HepG2 (cell line): Measurements from ENCODE around the gene SAMD14. TPM values are rescaled to one million over a fixed set of nuclear protein-coding genes. Genes with fewer than 3 reads are reported as not detected.

ENCODE experiments used
- ARNTL ChIP-seq: sonication (generic); formaldehyde crosslinking; IDR thresholded peaks from 2 replicates; pipeline ENCODE4 v1.4.0; 2020; ENCODE audit warnings: mild to moderate bottlenecking, missing genetic modification reagents
- CBFB ChIP-seq: sonication (generic); formaldehyde crosslinking; IDR thresholded peaks from 2 replicates; pipeline ENCODE4 v1.4.0; 2020; ENCODE audit warnings: missing genetic modification reagents
- EZH2 ChIP-seq: conservative IDR thresholded peaks from 2 replicates; pipeline ENCODE4 v1.6.1; 2012; ENCODE audit warnings: mild to moderate bottlenecking, low read depth, low read length, moderate library complexity
- FOXA3 ChIP-seq: IDR thresholded peaks from 2 replicates; pipeline ENCODE4 v1.6.1; 2016; ENCODE audit warnings: missing genetic modification reagents, missing compliant biosample characterization
- FOXP1 ChIP-seq, 2 experiments: fragments of 450-650 bp in 1 of 2; IDR thresholded peaks; 2 replicates each; pipeline ENCODE4 v1.6.1; 2017 to 2018; ENCODE audit warnings: antibody characterized with exemption in 1 of 2
- ISL2 ChIP-seq: sonication (generic); formaldehyde crosslinking; IDR thresholded peaks from 2 replicates; pipeline ENCODE4 v1.5.0; 2020; ENCODE audit warnings: missing genetic modification reagents
- NPAS2 ChIP-seq: sonication (generic); formaldehyde crosslinking; IDR thresholded peaks from 2 replicates; pipeline ENCODE4 v1.8.0; 2022; ENCODE audit warnings: mild to moderate bottlenecking, missing genetic modification reagents, borderline replicate concordance
- PAF1 ChIP-seq: IDR thresholded peaks from 2 replicates; pipeline ENCODE4 v1.6.1; 2016; ENCODE audit warnings: missing genetic modification reagents, missing compliant biosample characterization
- POLR2AphosphoS2 ChIP-seq: IDR thresholded peaks from 2 replicates; pipeline ENCODE4 v1.6.1; 2011; ENCODE audit warnings: low read depth, low read length, improper control_type of control experiment
- PPARG ChIP-seq: conservative IDR thresholded peaks from 2 replicates; pipeline ENCODE4 v1.6.1; 2016; ENCODE audit warnings: missing biosample characterization, missing genetic modification reagents
- SPEN ChIP-seq: sonication (generic); formaldehyde crosslinking; IDR thresholded peaks from 2 replicates; pipeline ENCODE4 v1.5.1; 2020; ENCODE audit warnings: low read depth, mild to moderate bottlenecking, missing genetic modification reagents
- ZNF367 ChIP-seq: sonication (generic); formaldehyde crosslinking; IDR thresholded peaks from 2 replicates; pipeline ENCODE4 v1.4.0; 2020; ENCODE audit warnings: missing genetic modification reagents, borderline replicate concordance
- ZNF383 ChIP-seq: sonication (generic); formaldehyde crosslinking; IDR thresholded peaks from 2 replicates; pipeline ENCODE4 v1.4.0; 2020; ENCODE audit warnings: missing genetic modification reagents, mild to moderate bottlenecking, borderline replicate concordance
- ZNF563 ChIP-seq: sonication (generic); formaldehyde crosslinking; IDR thresholded peaks from 2 replicates; pipeline ENCODE4 v1.8.0; 2022; ENCODE audit warnings: mild to moderate bottlenecking, moderate library complexity, missing genetic modification reagents
- ZNF777 ChIP-seq: sonication (generic); formaldehyde crosslinking; IDR thresholded peaks from 2 replicates; pipeline ENCODE4 v1.4.0; 2020; ENCODE audit warnings: missing genetic modification reagents
- ZSCAN21 ChIP-seq: sonication (generic); formaldehyde crosslinking; IDR thresholded peaks from 2 replicates; pipeline ENCODE4 v1.8.0; 2022; ENCODE audit warnings: mild to moderate bottlenecking, missing genetic modification reagents, moderate library complexity, borderline replicate concordance
- polyA plus RNA-seq, 8 experiments: library from polyadenylated mRNA; depleted of rRNA in 3 of 8; stranded (reverse) in 7 of 8; unstranded in 1 of 8; fragments of >200 nt; fragmentation: Illumina TruSeq in 4 of 8; extraction: Trizol in 4 of 8; gene quantifications; 2 replicates each; pipeline versions ENCODE4 v1.2.1 to v1.2.3, GENCODE V29; 2011 to 2016; ENCODE audit warnings: low read depth in 4 of 8, missing spikeins in 1 of 8, mixed read lengths in 1 of 8; ENCODE audit not compliant: insufficient read depth in 1 of 8
- total RNA-seq, 5 experiments: library from RNA; depleted of rRNA; stranded (reverse); fragments of >200 nt; fragmentation: Illumina TruSeq; extraction: Trizol; gene quantifications; 2 replicates each; pipeline ENCODE4 v1.2.3, GENCODE V29; 2016; ENCODE audit warnings: low read depth in 1 of 5
- TF ChIP-seq, protein P1 (sequence below): sonication (generic); formaldehyde crosslinking; IDR thresholded peaks from 2 replicates; pipeline ENCODE4 v1.4.0; 2020; ENCODE audit warnings: mild to moderate bottlenecking, low read depth, missing genetic modification reagents
- TF ChIP-seq, protein P2 (sequence below): sonication (generic); formaldehyde crosslinking; IDR thresholded peaks from 2 replicates; pipeline ENCODE4 v1.5.0; 2020; ENCODE audit warnings: missing genetic modification reagents, mild to moderate bottlenecking, borderline replicate concordance
- TF ChIP-seq, protein P3 (sequence below): sonication (generic); formaldehyde crosslinking; IDR thresholded peaks from 2 replicates; pipeline ENCODE4 v1.4.0; 2020; ENCODE audit warnings: mild to moderate bottlenecking, missing genetic modification reagents
- TF ChIP-seq, protein P4 (sequence below): sonication (generic); formaldehyde crosslinking; IDR thresholded peaks from 2 replicates; pipeline ENCODE4 v1.4.0; 2020; ENCODE audit warnings: missing genetic modification reagents
- TF ChIP-seq, protein P5 (sequence below): sonication (generic); formaldehyde crosslinking; IDR thresholded peaks from 2 replicates; pipeline ENCODE4 v1.4.0; 2020; ENCODE audit warnings: low read depth, mild to moderate bottlenecking, missing genetic modification reagents

Gene SAMD14
- total and polyA plus RNA-seq, 2 of the 13 experiments (the other 11 are each of a cell fraction or from before 2014, with no cell fraction given): 0.07 to 0.22 TPM

DNA sequence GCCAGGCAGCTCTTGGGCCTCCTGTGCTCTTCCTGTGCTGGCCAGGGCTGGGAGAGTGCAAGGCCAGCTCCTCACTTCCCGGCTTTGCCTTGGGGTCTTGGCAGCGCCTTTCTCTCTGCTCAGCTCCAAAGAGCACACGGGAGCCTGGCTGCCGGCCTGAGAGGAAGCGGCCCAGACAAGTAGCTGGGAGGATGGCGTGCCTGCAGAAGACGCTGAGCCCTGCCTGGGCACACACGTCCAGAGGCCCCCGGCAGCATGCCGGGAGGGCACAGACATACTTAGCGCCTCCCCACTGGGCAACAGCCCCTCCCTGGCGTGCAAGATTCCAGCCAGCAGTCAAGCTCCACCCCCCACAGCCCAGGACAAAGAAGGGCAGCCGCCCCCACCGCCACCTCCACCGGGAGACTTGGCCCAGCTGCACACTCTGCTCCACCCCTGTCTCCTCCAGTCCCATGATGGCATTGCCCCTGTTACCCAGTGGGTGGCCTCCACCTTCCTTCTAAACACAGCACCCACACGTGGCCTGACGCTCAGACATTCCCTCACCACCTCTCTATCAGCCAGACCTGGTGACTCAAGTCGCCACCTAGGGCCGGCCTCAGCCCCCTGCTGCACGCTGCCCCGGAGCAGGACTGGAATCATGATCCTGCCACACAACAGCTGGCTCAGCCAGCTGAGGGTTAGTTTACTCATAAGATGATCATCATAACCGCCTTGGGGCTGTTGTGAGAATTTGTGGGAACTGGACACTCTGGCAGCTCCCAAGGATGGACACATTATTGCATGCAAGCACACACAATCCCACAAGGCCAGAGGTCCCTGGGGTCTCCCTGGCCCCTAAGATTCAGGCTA, 48.2 kb upstream of the SAMD14 start (continued):
- no peak for TF ChIP-seq PPARG (CRISPR knock-in tag)
- no peak for TF ChIP-seq POLR2AphosphoS2
- TF ChIP-seq, protein P1, sequence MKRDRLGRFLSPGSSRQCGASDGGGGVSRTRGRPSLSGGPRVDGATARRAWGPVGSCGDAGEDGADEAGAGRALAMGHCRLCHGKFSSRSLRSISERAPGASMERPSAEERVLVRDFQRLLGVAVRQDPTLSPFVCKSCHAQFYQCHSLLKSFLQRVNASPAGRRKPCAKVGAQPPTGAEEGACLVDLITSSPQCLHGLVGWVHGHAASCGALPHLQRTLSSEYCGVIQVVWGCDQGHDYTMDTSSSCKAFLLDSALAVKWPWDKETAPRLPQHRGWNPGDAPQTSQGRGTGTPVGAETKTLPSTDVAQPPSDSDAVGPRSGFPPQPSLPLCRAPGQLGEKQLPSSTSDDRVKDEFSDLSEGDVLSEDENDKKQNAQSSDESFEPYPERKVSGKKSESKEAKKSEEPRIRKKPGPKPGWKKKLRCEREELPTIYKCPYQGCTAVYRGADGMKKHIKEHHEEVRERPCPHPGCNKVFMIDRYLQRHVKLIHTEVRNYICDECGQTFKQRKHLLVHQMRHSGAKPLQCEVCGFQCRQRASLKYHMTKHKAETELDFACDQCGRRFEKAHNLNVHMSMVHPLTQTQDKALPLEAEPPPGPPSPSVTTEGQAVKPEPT (CRISPR knock-in tag): no peak
- no peak for TF ChIP-seq ZNF383 (CRISPR knock-in tag)
- TF ChIP-seq, protein P2, sequence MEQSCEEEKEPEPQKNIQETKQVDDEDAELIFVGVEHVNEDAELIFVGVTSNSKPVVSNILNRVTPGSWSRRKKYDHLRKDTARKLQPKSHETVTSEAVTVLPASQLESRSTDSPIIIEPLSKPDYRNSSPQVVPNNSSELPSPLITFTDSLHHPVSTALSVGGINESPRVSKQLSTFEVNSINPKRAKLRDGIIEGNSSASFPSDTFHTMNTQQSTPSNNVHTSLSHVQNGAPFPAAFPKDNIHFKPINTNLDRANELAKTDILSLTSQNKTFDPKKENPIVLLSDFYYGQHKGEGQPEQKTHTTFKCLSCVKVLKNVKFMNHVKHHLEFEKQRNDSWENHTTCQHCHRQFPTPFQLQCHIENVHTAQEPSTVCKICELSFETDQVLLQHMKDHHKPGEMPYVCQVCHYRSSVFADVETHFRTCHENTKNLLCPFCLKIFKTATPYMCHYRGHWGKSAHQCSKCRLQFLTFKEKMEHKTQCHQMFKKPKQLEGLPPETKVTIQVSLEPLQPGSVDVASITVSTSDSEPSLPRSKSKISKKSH (CRISPR knock-in tag): no peak
- TF ChIP-seq ZSCAN21 (CRISPR knock-in tag): no peak; the same call in 1 of the 2 replicates
- TF ChIP-seq, protein P3, sequence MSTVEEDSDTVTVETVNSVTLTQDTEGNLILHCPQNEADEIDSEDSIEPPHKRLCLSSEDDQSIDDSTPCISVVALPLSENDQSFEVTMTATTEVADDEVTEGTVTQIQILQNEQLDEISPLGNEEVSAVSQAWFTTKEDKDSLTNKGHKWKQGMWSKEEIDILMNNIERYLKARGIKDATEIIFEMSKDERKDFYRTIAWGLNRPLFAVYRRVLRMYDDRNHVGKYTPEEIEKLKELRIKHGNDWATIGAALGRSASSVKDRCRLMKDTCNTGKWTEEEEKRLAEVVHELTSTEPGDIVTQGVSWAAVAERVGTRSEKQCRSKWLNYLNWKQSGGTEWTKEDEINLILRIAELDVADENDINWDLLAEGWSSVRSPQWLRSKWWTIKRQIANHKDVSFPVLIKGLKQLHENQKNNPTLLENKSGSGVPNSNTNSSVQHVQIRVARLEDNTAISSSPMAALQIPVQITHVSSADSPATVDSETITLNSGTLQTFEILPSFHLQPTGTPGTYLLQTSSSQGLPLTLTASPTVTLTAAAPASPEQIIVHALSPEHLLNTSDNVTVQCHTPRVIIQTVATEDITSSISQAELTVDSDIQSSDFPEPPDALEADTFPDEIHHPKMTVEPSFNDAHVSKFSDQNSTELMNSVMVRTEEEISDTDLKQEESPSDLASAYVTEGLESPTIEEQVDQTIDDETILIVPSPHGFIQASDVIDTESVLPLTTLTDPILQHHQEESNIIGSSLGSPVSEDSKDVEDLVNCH: no peak
- TF ChIP-seq NPAS2 (CRISPR knock-in tag): no peak
- TF ChIP-seq ZNF777 (CRISPR knock-in tag): peak; percentile 24; the same call in 1 of the 2 replicates
- TF ChIP-seq ZNF563 (CRISPR knock-in tag): no peak; the same call in 1 of the 2 replicates
- TF ChIP-seq FOXA3: 0 out of 2 replicates have a peak, but pooled peaks have one; percentile 30
- TF ChIP-seq ARNTL: no peak
- TF ChIP-seq CBFB (CRISPR knock-in tag): 0 out of 2 replicates have a peak, but pooled peaks have one; percentile 48
- no peak for TF ChIP-seq SPEN
- TF ChIP-seq ZNF367 (CRISPR knock-in tag): no peak
- TF ChIP-seq, protein P4, sequence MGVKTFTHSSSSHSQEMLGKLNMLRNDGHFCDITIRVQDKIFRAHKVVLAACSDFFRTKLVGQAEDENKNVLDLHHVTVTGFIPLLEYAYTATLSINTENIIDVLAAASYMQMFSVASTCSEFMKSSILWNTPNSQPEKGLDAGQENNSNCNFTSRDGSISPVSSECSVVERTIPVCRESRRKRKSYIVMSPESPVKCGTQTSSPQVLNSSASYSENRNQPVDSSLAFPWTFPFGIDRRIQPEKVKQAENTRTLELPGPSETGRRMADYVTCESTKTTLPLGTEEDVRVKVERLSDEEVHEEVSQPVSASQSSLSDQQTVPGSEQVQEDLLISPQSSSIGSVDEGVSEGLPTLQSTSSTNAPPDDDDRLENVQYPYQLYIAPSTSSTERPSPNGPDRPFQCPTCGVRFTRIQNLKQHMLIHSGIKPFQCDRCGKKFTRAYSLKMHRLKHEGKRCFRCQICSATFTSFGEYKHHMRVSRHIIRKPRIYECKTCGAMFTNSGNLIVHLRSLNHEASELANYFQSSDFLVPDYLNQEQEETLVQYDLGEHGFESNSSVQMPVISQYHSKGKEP (CRISPR knock-in tag): no peak
- no peak for TF ChIP-seq FOXP1 (IDR thresholded peaks at IDR 0.05)
- TF ChIP-seq FOXP1 (CRISPR knock-in tag; IDR thresholded peaks at IDR 0.05): 0 out of 2 replicates have a peak, but pooled peaks have one; percentile 13
- TF ChIP-seq ISL2 (CRISPR knock-in tag): no peak; the same call in 1 of the 2 replicates
- no peak for TF ChIP-seq PAF1
- TF ChIP-seq EZH2: no peak
- TF ChIP-seq, protein P5, sequence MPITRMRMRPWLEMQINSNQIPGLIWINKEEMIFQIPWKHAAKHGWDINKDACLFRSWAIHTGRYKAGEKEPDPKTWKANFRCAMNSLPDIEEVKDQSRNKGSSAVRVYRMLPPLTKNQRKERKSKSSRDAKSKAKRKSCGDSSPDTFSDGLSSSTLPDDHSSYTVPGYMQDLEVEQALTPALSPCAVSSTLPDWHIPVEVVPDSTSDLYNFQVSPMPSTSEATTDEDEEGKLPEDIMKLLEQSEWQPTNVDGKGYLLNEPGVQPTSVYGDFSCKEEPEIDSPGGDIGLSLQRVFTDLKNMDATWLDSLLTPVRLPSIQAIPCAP: no peak
